ENCODE results near the gene EMD. TPM values are rescaled to one million over a fixed set of nuclear protein-coding genes. Genes with fewer than 3 reads are reported as not detected.
A peak's percentile ranks its signal among the peaks of the same experiment; 100 is the strongest.

Gene EMD
- polyA plus RNA-seq, 1 of the 3 experiments (the other 2 are of a cell fraction), result 68.0 TPM

DNA sequence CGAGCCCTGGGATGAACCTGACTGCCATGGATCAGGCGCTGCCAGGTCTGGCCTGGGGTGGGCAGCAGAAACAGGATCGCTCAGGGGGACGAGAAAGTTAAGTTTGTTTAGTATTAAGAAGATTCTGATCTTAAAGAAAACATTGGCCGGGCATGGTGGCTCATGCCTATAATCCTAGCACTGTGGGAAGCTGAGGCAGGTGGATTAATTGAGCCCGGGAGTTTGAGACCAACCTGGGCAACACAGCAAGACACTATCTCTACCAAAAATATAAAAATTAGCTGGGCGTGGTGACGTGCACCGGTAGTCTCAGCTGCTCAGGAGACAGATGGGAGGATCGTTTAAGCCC lies 4.0 kb upstream of the EMD start:
- Histone ChIP-seq H3F3A (replicated peaks; ENCODE audit: insufficient read depth) (peaks cover 8% of the 10 kb centered on the region), H3K9me2 (no peaks in the 10 kb centered on the region), H3K27ac (ENCODE audit: low read depth in 2 of 2, low read length in 1 of 2) (no peak overlapping the region; a peak in 1 of 4 replicates), H3K36me3 (replicated peaks in 1 of 2; ENCODE audit: control insufficient read depth in 1 of 2, insufficient read depth in 2 of 2, low read length in 1 of 2) (no peaks in the 10 kb centered on the region), H3K9me3 (no peaks in the 10 kb centered on the region), H3K27me3 (ENCODE audit: insufficient read depth) (no peaks in the 10 kb centered on the region), H3K79me2 (ENCODE audit: insufficient read depth) (peaks cover 52% of the 10 kb centered on the region), H3K4me1 (ENCODE audit: control insufficient read depth in 1 of 2, insufficient read depth in 2 of 2, low read depth in 1 of 2, low read length in 1 of 2) (peaks cover 0 to 10% of the 10 kb centered on the region in 2 experiments; a peak in 1 of 4 replicates), H3K4me3 (ENCODE audit: low read depth in 2 of 2, low read length in 1 of 2) (peak overlapping the region; percentile 51 to 57; a peak in 3 of 4 replicates), H3K4me2 (peak overlapping the region; percentile 46), H4K20me1 (ENCODE audit: insufficient read depth) (no peaks in the 10 kb centered on the region), H3K9ac (peak overlapping the region; percentile 36; the same call in 1 of the 2 replicates), H2AFZ (ENCODE audit: low read depth) (no peak overlapping the region)
- DNase-seq, result no peak
- ChIA-PET CTCF (interaction anchor here (1.8 kb wide), 1 partner anchor 46 kb away, joined by 5 read pairs; no protein-coding TSS in a partner anchor), POLR2A (no interaction called here)
- 43% methylated on average over 10 of the region's 10 CpGs for WGBS (ENCODE audit: low lambda C conversion rate)
- no peak for TF ChIP-seq ELF1 (IDR thresholded peaks at IDR 0.05)
- no peak for TF ChIP-seq RCOR1 (IDR thresholded peaks at IDR 0.05; ENCODE audit: low read length)
- no peak for TF ChIP-seq MXI1 (IDR thresholded peaks at IDR 0.05; ENCODE audit: low read depth, low read length)
- TF ChIP-seq TEAD4 (IDR thresholded peaks at IDR 0.05; ENCODE audit: borderline replicate concordance, insufficient read depth), result no peak
- TF ChIP-seq, protein P1, sequence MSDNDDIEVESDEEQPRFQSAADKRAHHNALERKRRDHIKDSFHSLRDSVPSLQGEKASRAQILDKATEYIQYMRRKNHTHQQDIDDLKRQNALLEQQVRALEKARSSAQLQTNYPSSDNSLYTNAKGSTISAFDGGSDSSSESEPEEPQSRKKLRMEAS (IDR thresholded peaks at IDR 0.05; ENCODE audit: low read depth), result no peak

DNA sequence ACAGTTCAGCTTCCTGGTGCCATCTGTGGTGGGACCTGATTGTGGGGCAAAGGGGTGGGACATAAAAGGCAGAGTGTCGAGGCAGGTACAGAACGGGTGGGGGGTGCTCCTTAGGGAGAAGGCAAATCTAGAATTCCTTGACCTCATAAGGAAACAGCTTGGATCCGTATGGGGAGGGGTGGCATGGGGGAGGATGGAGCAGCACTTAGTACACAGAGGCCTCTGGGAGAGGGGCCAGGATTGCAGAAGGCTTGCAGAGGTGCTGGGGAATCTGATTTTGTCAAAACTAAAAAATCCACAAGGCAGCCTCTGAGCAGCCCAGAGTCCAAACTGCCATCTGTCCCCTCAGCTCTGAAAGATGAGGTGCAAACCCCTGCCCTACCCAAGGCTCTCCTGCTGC lies 2.3 kb upstream of the EMD start:
- Histone ChIP-seq H3K36me3 (replicated peaks in 1 of 2; ENCODE audit: control insufficient read depth in 1 of 2, insufficient read depth in 2 of 2, low read length in 1 of 2) (no peaks in the 10 kb centered on the region), H3K27me3 (ENCODE audit: insufficient read depth) (no peaks in the 10 kb centered on the region; the same call in 1 of the 2 replicates), H3K27ac (ENCODE audit: low read depth in 2 of 2, low read length in 1 of 2) (no peak overlapping the region; a peak in 1 of 4 replicates), H3F3A (replicated peaks; ENCODE audit: insufficient read depth) (peaks cover 13% of the 10 kb centered on the region), H3K9me3 (no peaks in the 10 kb centered on the region), H3K79me2 (ENCODE audit: insufficient read depth) (peaks cover 54% of the 10 kb centered on the region), H3K9me2 (no peaks in the 10 kb centered on the region), H4K20me1 (ENCODE audit: insufficient read depth) (no peaks in the 10 kb centered on the region), H2AFZ (ENCODE audit: low read depth) (no peak overlapping the region), H3K4me3 (ENCODE audit: low read depth in 2 of 2, low read length in 1 of 2) (no peak overlapping the region), H3K4me1 (ENCODE audit: control insufficient read depth in 1 of 2, insufficient read depth in 2 of 2, low read depth in 1 of 2, low read length in 1 of 2) (peaks cover 0 to 17% of the 10 kb centered on the region in 2 experiments; a peak in 1 of 4 replicates), H3K4me2 (no peak overlapping the region), H3K9ac (no peak overlapping the region)
- TF ChIP-seq, protein P2, sequence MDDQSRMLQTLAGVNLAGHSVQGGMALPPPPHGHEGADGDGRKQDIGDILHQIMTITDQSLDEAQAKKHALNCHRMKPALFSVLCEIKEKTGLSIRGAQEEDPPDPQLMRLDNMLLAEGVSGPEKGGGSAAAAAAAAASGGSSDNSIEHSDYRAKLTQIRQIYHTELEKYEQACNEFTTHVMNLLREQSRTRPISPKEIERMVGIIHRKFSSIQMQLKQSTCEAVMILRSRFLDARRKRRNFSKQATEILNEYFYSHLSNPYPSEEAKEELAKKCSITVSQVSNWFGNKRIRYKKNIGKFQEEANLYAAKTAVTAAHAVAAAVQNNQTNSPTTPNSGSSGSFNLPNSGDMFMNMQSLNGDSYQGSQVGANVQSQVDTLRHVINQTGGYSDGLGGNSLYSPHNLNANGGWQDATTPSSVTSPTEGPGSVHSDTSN (IDR thresholded peaks at IDR 0.05), result no peak
- TF ChIP-seq, protein P1 (IDR thresholded peaks at IDR 0.05; ENCODE audit: low read depth), result no peak
- TF ChIP-seq YY1 (IDR thresholded peaks at IDR 0.05; ENCODE audit: low read depth) (no peak), RFX5 (IDR thresholded peaks at IDR 0.05; ENCODE audit: low read length) (no peak), GABPA (IDR thresholded peaks at IDR 0.05; ENCODE audit: low read depth) (no peak), RAD21 (IDR thresholded peaks at IDR 0.05; ENCODE audit: low read length) (no peak), NFIC (IDR thresholded peaks at IDR 0.05; ENCODE audit: borderline replicate concordance) (no peak)
- TF ChIP-seq, protein P3, sequence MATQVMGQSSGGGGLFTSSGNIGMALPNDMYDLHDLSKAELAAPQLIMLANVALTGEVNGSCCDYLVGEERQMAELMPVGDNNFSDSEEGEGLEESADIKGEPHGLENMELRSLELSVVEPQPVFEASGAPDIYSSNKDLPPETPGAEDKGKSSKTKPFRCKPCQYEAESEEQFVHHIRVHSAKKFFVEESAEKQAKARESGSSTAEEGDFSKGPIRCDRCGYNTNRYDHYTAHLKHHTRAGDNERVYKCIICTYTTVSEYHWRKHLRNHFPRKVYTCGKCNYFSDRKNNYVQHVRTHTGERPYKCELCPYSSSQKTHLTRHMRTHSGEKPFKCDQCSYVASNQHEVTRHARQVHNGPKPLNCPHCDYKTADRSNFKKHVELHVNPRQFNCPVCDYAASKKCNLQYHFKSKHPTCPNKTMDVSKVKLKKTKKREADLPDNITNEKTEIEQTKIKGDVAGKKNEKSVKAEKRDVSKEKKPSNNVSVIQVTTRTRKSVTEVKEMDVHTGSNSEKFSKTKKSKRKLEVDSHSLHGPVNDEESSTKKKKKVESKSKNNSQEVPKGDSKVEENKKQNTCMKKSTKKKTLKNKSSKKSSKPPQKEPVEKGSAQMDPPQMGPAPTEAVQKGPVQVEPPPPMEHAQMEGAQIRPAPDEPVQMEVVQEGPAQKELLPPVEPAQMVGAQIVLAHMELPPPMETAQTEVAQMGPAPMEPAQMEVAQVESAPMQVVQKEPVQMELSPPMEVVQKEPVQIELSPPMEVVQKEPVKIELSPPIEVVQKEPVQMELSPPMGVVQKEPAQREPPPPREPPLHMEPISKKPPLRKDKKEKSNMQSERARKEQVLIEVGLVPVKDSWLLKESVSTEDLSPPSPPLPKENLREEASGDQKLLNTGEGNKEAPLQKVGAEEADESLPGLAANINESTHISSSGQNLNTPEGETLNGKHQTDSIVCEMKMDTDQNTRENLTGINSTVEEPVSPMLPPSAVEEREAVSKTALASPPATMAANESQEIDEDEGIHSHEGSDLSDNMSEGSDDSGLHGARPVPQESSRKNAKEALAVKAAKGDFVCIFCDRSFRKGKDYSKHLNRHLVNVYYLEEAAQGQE (IDR thresholded peaks at IDR 0.05; ENCODE audit: low read depth, low read length), result no peak
- WGBS (ENCODE audit: low lambda C conversion rate), result 66% methylated on average over 3 of the region's 3 CpGs
- no peak for DNase-seq
- ChIA-PET POLR2A (no interaction called here), CTCF (interaction anchor here (0.8 kb wide), 1 partner anchor 158 kb away, joined by 3 read pairs; no protein-coding TSS in a partner anchor)
